H9 (cell line): ENCODE data around the gene WNT7B. TPM values are rescaled to one million over a fixed set of nuclear protein-coding genes. Genes with fewer than 3 reads are reported as not detected.

ENCODE experiments used
- DNase-seq: peaks from one replicate; pipeline ENCODE4 v3.0.0-alpha.2; 2017
- H2AFZ ChIP-seq: one replicate; pipeline ENCODE4 v1.6.1; 2013; ENCODE audit warnings: mild to moderate bottlenecking, low read length, control low read depth, moderate library complexity
- H2AK5ac ChIP-seq: 2 replicates; pipeline ENCODE4 v1.6.1; 2013; ENCODE audit warnings: low read length, control low read depth, mixed read lengths; ENCODE audit not compliant: insufficient read length
- H2BK120ac ChIP-seq: one replicate; pipeline ENCODE4 v1.6.1; 2013; ENCODE audit warnings: low read depth, mild to moderate bottlenecking, low read length, control low read depth, inconsistent platforms; ENCODE audit not compliant: poor library complexity, severe bottlenecking
- H2BK12ac ChIP-seq: 2 replicates; pipeline ENCODE4 v1.6.1; 2013; ENCODE audit warnings: low read length, control low read depth, mixed read lengths, low read depth; ENCODE audit not compliant: insufficient read length
- H2BK15ac ChIP-seq: 2 replicates; pipeline ENCODE4 v1.6.1; 2013; ENCODE audit warnings: low read depth, low read length, control low read depth
- H2BK20ac ChIP-seq: one replicate; pipeline ENCODE4 v1.6.1; 2013; ENCODE audit warnings: low read depth, mild to moderate bottlenecking, low read length, control low read depth, inconsistent platforms; ENCODE audit not compliant: poor library complexity, severe bottlenecking
- H2BK5ac ChIP-seq: 2 replicates; pipeline ENCODE4 v1.6.1; 2013; ENCODE audit warnings: low read length, control low read depth, mixed read lengths; ENCODE audit not compliant: insufficient read length
- H3K14ac ChIP-seq: 2 replicates; pipeline ENCODE4 v1.6.1; 2013; ENCODE audit warnings: low read length, control low read depth; ENCODE audit not compliant: insufficient read depth
- H3K18ac ChIP-seq: 2 replicates; pipeline ENCODE4 v1.6.1; 2013; ENCODE audit warnings: low read depth, mild to moderate bottlenecking, mixed read lengths, low read length, control low read depth; ENCODE audit not compliant: insufficient read length
- H3K23ac ChIP-seq: 2 replicates; pipeline ENCODE4 v1.6.1; 2013; ENCODE audit warnings: low read length, control low read depth, mixed read lengths, low read depth; ENCODE audit not compliant: insufficient read length
- H3K23me2 ChIP-seq: 2 replicates; pipeline ENCODE4 v1.6.1; 2013; ENCODE audit warnings: low read depth, mild to moderate bottlenecking, mixed read lengths, low read length, control low read depth; ENCODE audit not compliant: insufficient read length, poor library complexity, severe bottlenecking
- H3K27ac ChIP-seq: 2 replicates; pipeline ENCODE4 v1.5.1; 2013; ENCODE audit warnings: low read length, control low read depth, mixed read lengths, low read depth; ENCODE audit not compliant: insufficient read length
- H3K27me3 ChIP-seq: 2 replicates; pipeline ENCODE4 v1.6.1; 2013; ENCODE audit warnings: low read length, control low read depth, inconsistent platforms; ENCODE audit not compliant: insufficient read depth
- H3K4ac ChIP-seq: 2 replicates; pipeline ENCODE4 v1.6.1; 2013; ENCODE audit warnings: low read depth, mild to moderate bottlenecking, control low read depth, inconsistent platforms, low read length, moderate library complexity
- H3K4me1 ChIP-seq: 2 replicates; pipeline ENCODE4 v1.6.1; 2013; ENCODE audit warnings: low read length, control low read depth, inconsistent platforms; ENCODE audit not compliant: insufficient read depth
- H3K4me2 ChIP-seq: 2 replicates; pipeline ENCODE4 v1.6.1; 2013; ENCODE audit warnings: low read length, control low read depth, mixed read lengths; ENCODE audit not compliant: insufficient read length, insufficient read depth
- H3K56ac ChIP-seq: 2 replicates; pipeline ENCODE4 v1.6.1; 2013; ENCODE audit warnings: low read depth, mild to moderate bottlenecking, mixed read lengths, low read length, control low read depth; ENCODE audit not compliant: insufficient read length
- H3K79me1 ChIP-seq: 2 replicates; pipeline ENCODE4 v1.6.1; 2013; ENCODE audit warnings: low read depth, mild to moderate bottlenecking, moderate library complexity, low read length, control low read depth, inconsistent platforms; ENCODE audit not compliant: insufficient read depth, poor library complexity, severe bottlenecking
- H3K79me2 ChIP-seq: 2 replicates; pipeline ENCODE4 v1.6.1; 2013; ENCODE audit warnings: low read length, control low read depth, inconsistent platforms; ENCODE audit not compliant: insufficient read depth
- H3K9ac ChIP-seq: 2 replicates; pipeline ENCODE4 v1.6.1; 2013; ENCODE audit warnings: low read length, control low read depth, mixed read lengths; ENCODE audit not compliant: insufficient read length; ENCODE audit errors: extremely low read depth
- H3K9me3 ChIP-seq: one replicate; pipeline ENCODE4 v1.6.1; 2013; ENCODE audit warnings: low read depth, low read length, inconsistent platforms; ENCODE audit not compliant: control insufficient read depth
- H3T11ph ChIP-seq: one replicate; pipeline ENCODE4 v1.6.1; 2013; ENCODE audit warnings: mild to moderate bottlenecking, low read length, control low read depth, inconsistent platforms
- H4K20me1 ChIP-seq: one replicate; pipeline ENCODE4 v1.6.1; 2013; ENCODE audit not compliant: control insufficient read depth, insufficient read length, insufficient read depth
- H4K5ac ChIP-seq: 2 replicates; pipeline ENCODE4 v1.6.1; 2013; ENCODE audit warnings: low read depth, mild to moderate bottlenecking, mixed read lengths, low read length, control low read depth; ENCODE audit not compliant: insufficient read length
- H4K8ac ChIP-seq: replicated peaks from 2 replicates; pipeline ENCODE4 v1.6.1; 2013; ENCODE audit warnings: low read length, control low read depth, mixed read lengths, low read depth; ENCODE audit not compliant: insufficient read length
- H4K91ac ChIP-seq: 2 replicates; pipeline ENCODE4 v1.6.1; 2013; ENCODE audit warnings: low read depth, mild to moderate bottlenecking, moderate library complexity, mixed read lengths, low read length, control low read depth; ENCODE audit not compliant: insufficient read length
- H3K27ac Mint-ChIP-seq, 3 experiments: 2 replicates in 2 of 3; 3 replicates in 1 of 3; pipeline ENCODE4 v1.8.0; 2020 to 2021; ENCODE audit warnings: mixed read lengths in 3 of 3, mild to moderate bottlenecking in 1 of 3, moderate library complexity in 1 of 3
- H3K27me3 Mint-ChIP-seq: 2 replicates; pipeline ENCODE4 v1.8.0; 2021; ENCODE audit warnings: low read depth, mild to moderate bottlenecking, moderate library complexity, mixed read lengths
- H3K36me3 Mint-ChIP-seq, 3 experiments: 2 replicates in 2 of 3; 3 replicates in 1 of 3; pipeline ENCODE4 v1.8.0; 2020 to 2021; ENCODE audit warnings: low read depth in 3 of 3, mixed read lengths in 3 of 3; ENCODE audit not compliant: insufficient read depth in 1 of 3
- H3K4me1 Mint-ChIP-seq, 2 experiments: 2 replicates each; pipeline ENCODE4 v1.8.0; 2020; ENCODE audit warnings: mixed read lengths in 2 of 2
- H3K4me3 Mint-ChIP-seq, 2 experiments: 2 replicates in 1 of 2; 3 replicates in 1 of 2; pipeline ENCODE4 v1.8.0; 2020 to 2021; ENCODE audit warnings: mild to moderate bottlenecking in 2 of 2, mixed read lengths in 2 of 2, moderate library complexity in 1 of 2
- H3K9me3 Mint-ChIP-seq, 2 experiments: 2 replicates in 1 of 2; 3 replicates in 1 of 2; pipeline ENCODE4 v1.8.0; 2020; ENCODE audit warnings: mild to moderate bottlenecking in 2 of 2, mixed read lengths in 2 of 2, moderate library complexity in 1 of 2
- CTCF ChIP-seq: fragments of 200-600 bp; sonication (generic); conservative IDR thresholded peaks from 3 replicates; pipeline ENCODE4 v1.8.0; 2021; ENCODE audit warnings: antibody characterized with exemption, mild to moderate bottlenecking
- WGBS: extraction: QIAGEN DNeasy Blood & Tissue Kit; methylation state at CpG from one replicate; pipeline ENCODE4 v1.1.7; 2013; ENCODE audit warnings: missing lambda C conversion rate, low lambda C conversion rate, mixed read lengths; ENCODE audit not compliant: insufficient read length; ENCODE audit errors: extremely low coverage; 5-methylcytosine and 5-hydroxymethylcytosine counted together
- total RNA-seq: library from RNA; stranded (reverse); gene quantifications from 2 replicates; pipeline ENCODE4 v1.2.1, GENCODE V29; 2021

WNT7B gene
- total RNA-seq, 1 experiment from 2014 or later = 0.09 TPM

DNA sequence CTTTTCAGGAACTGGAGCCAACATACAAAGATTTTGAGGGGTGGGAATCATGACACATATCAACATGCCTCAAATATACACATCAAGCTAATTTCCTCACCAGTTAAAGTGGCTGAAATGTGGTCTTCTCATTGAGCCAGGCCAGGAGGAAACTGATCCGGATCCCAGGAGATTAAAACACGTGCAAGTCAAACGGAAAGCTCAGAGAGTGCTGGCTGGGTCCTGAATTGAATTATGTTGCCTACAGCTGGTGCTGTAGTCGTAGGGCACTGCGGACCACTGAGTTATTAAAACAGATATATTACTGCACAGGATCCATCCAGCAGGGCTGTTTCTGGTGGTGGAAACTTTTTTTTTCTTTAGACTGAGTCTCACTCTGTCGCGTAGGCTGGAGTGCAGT is 14.1 kb upstream of the WNT7B start:
- Mint-ChIP-seq H3K4me3 (no peak overlapping the region), H3K27me3 (peaks cover 16% of the 10 kb centered on the region), H3K27ac (no peak overlapping the region; a peak in 2 of 7 replicates), H3K4me1 (no peaks in the 10 kb centered on the region), H3K9me3 (peaks cover 2 to 4% of the 10 kb centered on the region in 2 experiments; a peak in 2 of 5 replicates), H3K36me3 (peaks cover 0 to 3% (median 0%) of the 10 kb centered on the region in 3 experiments; a peak in 1 of 7 replicates)
- no peaks in the 10 kb centered on the region for H3K9me3 ChIP-seq
- H3K23me2 ChIP-seq = no peaks in the 10 kb centered on the region
- no peak overlapping the region for H3K4me2 ChIP-seq
- H3K56ac ChIP-seq = no peak overlapping the region
- no peaks in the 10 kb centered on the region for H4K20me1 ChIP-seq
- no peak overlapping the region for H3K27ac ChIP-seq
- WGBS = no CpG with 5 or more reads among the region's 7 CpGs
- H4K8ac ChIP-seq = no peak overlapping the region
- H3K14ac ChIP-seq = no peak overlapping the region
- no peak for DNase-seq
- no peak overlapping the region for H3K23ac ChIP-seq
- no peaks in the 10 kb centered on the region for H3K4me1 ChIP-seq
- no peak overlapping the region for H2BK20ac ChIP-seq
- no peak overlapping the region for H2BK5ac ChIP-seq
- H2BK120ac ChIP-seq = no peak overlapping the region
- no peak overlapping the region for H2AK5ac ChIP-seq
- H2AFZ ChIP-seq = no peak overlapping the region
- H3K27me3 ChIP-seq = no peaks in the 10 kb centered on the region
- TF ChIP-seq CTCF = no peak
- H3K79me1 ChIP-seq = no peaks in the 10 kb centered on the region
- no peak overlapping the region for H2BK12ac ChIP-seq
- no peak overlapping the region for H3K9ac ChIP-seq
- no peak overlapping the region for H2BK15ac ChIP-seq
- H3K18ac ChIP-seq = no peak overlapping the region
- H4K91ac ChIP-seq = no peak overlapping the region
- no peak overlapping the region for H3T11ph ChIP-seq
- H3K4ac ChIP-seq = no peak overlapping the region
- H3K79me2 ChIP-seq = no peaks in the 10 kb centered on the region
- no peak overlapping the region for H4K5ac ChIP-seq
